Inflammatory macrophage (primary cell): ENCODE results near the gene EHD4.
A peak's percentile ranks its signal among the peaks of the same experiment; 100 is the strongest.

ENCODE experiments used
- DNase-seq, 2 donors: peaks; one replicate each; pipeline ENCODE4 v3.0.0-alpha.2; 2020 to 2022
- total RNA-seq, 18 experiments: gene quantifications; one replicate each; lab custom pipeline; 2026; ENCODE audit warnings: mixed read lengths in 6 of 18, inconsistent platforms in 2 of 18; lab: John Stamatoyannopoulos, UW

The EHD4 gene
- total RNA-seq = 107 to 317 (median 187) reads per million in 18 experiments

DNA sequence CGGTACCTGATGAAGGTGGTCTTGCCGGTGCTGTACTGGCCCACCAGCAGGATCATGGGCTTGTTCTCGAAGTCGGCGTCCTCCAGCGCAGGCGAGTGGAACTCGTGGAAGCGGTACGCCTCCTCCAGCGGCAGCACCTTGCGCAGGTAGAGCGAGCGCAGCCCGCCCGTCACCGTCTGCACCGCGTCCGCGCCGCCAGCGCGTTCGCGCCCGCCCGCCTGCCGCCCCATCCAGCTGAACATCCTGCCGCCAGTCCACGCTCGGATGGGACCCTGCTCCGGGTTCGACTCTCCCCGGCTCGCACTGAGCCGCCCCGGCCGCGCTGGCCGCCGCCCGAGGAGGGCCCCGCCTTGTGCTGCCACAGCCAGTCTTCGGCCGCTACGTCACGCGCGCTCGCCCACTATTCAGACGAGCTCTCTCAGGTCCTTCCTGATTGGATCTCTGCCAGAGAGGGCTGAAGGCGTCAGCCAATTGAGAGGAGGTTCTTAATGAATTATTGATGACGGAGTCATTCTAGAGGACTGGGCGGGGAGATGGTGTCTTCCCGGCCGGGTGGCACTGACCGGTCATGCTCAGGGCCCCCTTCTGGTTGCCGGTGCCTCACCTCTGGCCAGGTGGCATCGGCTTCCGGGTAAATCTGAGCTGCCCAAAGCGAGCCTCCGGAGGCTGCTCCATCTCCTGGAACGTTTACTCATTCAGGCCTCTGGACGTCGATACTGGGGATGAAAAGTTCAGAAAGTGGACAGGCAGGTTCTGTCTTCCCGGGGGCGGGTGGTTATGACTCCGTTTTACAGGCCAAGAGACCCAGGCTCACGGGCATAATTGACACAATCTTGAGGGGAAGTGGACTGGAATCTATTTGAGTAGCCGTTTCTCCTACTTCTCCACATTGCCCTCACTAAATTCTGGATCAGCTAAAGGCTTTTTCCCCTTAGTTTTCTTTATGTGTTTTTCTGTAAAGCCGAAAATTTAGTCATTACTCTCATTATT, at the start of gene EHD4:
TSS of gene EHD4 (minus strand) at position 305 of the 990 bp plus-strand sequence. CDS start at position 242, 63 bp downstream.
- peak; percentile 100 for DNase-seq

DNA sequence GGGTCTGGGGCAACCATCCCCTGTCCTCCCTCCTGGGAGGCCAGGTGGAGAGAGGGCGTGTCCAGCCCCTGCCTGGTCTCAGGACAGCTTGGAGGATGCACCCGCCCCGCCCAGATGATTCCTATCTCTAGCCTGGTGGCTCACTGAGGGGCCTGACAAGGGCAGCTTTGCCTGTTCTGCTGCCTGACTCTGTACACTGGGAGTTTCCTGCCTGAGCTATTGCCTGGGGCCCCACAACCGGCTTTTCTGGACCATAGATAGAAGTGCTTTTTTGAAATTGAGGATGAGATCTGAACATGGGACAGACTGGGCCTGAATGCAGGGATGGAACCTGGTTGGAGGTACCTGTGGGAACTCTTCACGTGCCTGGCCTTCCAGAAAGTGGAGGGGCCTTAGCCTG, 49.2 kb upstream of the EHD4 start:
- DNase-seq = no peak

DNA sequence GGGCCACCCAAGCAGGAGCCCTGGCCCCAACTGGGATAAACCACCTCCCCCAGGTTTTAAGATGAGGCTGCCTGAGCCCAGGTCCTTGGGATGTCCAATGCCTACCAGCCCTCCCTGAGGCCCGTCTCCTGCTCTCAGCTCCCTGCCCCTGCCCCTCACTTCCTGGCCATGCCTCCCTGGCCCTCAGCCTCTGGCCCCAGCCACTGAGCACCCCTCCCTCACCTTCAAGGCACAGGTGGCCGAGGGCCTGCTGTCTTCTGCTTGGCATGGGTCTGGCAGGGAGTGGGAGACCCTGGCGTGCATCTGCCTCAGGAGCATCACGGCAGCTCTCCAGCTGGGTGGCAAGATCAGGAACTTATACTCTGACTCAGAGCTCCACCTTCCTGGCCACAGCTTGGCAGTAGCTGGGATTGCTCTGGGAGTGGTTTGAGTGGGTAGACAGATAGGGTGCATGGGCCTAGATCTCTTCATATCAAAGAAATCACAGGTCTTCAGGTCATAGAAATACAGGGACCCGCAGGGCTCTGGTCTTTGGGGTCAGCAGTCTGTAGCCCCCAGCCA, 48.4 kb upstream of the EHD4 start, which contains the start of gene PLA2G4E:
TSS of gene PLA2G4E (minus strand) at position 330 of the 561 bp plus-strand sequence. CDS start at position 318, 12 bp downstream.
- no peak for DNase-seq

DNA sequence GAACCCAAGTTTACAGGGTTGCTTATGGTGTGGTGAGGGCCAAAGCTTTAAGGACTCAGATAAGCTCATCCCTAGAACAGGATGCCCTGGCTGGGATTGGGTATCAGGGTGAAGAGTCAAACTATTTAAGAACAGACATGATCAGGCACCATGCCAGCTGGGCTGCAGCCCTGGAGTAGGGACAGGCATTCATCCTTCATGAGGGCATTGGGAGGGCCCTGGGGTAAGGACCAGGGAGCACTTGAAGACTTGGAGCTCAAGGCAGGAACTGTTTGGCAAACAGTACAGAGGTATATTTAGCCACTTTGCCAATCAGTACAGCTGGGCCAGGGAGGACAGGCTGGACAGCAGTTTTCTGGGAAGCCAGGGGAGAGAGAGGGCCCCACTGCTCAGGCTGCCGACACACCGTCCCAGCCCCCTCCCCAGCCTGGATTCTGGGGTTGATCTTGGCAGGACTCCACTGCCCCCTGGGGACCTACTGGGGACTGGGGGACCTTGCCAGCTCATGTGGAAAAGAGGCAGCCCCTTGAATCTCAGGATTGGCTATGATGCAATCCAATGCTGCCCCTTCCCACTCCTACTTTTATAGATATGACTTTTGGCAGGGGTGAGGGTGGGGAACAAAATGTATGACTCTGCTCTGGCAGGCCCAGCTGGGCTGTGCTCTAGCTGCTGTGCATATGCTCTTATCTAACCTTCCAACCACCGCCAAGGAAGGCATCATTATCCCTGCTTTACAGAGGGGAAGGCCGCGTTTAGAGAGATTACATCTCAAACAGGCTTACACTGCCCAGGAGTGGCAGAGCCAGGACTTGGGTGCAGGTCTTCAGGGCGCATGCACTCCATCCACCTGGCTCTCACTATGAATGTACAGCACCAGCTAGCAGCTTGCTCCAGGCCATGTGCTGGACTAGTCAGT, 46.2 kb upstream of the EHD4 start:
- no peak for DNase-seq

DNA sequence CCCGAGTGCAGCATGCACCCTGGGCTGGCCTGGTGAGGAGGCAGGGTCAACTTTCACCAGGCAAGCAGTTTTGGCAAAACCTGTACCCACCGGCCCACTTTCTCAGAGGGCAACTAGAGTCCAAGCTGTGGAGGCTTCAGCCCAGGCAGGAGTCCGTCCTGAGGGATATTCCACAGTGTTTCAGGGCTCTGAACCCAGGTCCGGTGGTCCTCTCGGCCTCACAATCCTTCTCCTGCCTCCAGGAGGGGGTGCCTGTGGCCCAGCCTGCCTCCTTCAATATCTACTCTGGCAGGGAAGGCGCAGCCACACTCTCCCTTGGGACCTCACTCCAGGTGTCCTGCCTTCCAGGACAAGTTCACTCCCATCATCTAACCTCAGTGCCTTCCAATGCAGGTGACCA, 44.6 kb upstream of the EHD4 start:
- DNase-seq = no peak

DNA sequence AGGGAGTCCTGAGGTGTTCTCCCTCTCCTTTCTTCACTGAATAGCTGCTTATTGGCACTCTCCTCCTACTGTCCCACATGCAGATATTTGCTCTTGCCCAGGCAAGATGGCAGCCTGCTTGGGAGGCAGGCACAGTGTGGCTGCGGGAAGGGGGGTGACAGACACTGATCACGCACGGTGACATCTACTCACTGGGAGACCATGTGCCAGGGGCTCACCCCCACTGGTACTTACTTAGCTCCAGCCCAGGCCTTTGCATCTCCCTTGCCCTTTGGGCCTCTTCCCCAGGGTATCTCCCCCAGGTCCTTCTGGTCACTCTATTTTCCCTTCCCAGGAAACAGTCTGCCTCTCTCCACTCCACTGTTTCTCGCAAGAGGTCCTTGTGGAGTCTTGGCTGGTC, 42.0 kb upstream of the EHD4 start:
- no peak for DNase-seq

GRCh38 chr15:42012928-42013482, 40.6 kb upstream of the EHD4 start:
- no peak for DNase-seq

DNA sequence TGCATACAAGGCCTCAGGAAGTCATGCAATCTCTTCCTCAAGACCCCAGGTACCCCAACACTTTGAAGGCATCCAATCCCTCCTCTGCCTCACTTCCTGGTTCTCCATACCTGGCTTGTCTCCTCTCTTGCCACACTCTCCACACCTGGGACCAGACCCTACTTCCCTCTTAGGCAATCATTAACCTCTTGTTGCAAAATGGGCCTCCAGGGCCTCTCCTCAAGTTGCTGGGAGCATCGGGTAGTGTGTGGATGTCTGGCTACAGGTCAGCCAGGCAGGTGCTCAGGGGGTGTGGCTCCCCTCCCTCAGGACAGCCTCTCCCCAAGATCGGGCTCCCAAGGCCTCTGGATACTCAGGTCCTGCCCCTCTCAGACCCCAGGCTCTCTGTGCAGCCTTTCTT, 39.9 kb upstream of the EHD4 start:
- DNase-seq = no peak

- DNase-seq = no peak
Observed at GRCh38 chr15:42011074-42011473, 38.7 kb upstream of the EHD4 start.

- DNase-seq = peak; percentile 26 to 63
Observed at GRCh38 chr15:42010434-42010833, 38.1 kb upstream of the EHD4 start.

DNA sequence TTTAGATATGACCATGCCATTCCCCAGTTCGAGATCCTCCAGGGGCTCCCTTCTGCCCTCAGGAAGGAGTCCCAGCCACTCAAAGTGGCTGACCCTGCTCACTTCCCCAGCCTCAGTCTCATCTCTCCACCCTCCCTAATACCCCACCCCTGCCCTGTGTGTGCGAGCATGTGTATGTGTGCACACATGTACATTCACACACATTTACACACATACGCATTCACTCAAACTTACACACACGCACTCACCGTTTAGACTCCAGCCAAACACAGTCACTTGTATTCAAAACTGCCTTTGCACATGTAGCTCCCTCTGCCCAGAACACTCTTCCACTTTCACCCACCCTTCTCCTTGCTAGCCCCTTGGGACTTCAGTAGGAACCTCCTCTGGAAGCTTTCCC, 37.1 kb upstream of the EHD4 start:
- no peak for DNase-seq

- DNase-seq = no peak
Observed at GRCh38 chr15:42009022-42009421, 36.7 kb upstream of the EHD4 start.

DNA sequence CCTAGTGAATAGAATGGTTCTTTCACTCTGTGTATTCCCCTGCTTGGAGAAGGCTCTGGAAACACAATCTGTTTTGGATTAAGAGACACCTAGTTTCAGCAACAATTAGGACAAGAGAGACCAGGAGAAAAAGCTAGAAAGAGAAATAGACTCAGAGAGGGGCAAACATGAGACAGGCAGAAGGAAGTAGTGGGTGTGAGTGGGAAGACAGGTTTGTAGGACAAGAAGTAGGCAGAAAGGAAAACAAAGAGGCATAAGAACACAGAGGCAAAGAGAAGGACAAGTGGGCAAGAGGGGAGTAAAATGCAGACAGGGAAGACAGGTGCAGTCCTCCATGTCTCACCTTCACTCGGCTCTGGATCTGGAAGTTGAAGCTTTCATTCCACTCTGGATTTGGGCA, 35.0 kb upstream of the EHD4 start:
- no peak for DNase-seq

DNA sequence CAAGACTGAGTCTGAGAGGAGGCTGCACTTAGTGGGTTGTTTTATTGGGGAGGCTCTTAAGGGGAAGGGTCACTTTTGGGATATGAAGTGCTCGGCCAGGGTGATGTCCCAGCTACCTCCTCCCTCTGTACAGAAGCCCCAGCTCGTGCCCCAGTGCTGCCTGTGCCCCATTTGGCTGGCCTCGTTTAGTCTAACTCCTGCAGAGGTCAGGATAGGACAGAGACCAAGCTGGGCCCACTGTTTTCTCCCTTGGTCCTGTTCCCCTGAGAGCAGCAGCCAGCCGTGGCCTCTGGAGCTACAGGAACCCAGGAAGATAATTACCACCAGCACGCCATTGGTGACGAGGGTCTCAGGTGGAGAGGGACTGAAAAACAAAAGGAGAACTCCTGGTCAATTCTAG, 30.0 kb upstream of the EHD4 start:
- no peak for DNase-seq

DNA sequence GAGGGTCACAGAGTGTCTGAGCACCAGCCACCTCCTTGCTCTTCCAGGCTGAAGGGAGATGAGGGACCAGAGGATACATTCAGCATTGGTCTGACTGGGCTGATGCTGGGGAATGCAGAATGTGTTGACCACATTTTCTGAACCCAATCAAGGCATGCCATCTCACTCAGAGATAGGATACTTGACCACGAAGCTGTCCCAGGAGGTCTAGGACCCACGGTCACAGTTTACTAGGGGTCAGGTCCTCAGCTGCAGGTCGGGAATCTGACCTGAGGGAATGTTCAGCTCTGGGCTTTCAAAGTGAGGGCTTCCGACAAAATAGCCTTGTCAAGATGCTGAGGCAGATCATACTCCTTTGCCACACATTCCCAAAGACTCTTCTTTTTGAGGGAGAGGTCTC, 28.9 kb upstream of the EHD4 start:
- no peak for DNase-seq

DNA sequence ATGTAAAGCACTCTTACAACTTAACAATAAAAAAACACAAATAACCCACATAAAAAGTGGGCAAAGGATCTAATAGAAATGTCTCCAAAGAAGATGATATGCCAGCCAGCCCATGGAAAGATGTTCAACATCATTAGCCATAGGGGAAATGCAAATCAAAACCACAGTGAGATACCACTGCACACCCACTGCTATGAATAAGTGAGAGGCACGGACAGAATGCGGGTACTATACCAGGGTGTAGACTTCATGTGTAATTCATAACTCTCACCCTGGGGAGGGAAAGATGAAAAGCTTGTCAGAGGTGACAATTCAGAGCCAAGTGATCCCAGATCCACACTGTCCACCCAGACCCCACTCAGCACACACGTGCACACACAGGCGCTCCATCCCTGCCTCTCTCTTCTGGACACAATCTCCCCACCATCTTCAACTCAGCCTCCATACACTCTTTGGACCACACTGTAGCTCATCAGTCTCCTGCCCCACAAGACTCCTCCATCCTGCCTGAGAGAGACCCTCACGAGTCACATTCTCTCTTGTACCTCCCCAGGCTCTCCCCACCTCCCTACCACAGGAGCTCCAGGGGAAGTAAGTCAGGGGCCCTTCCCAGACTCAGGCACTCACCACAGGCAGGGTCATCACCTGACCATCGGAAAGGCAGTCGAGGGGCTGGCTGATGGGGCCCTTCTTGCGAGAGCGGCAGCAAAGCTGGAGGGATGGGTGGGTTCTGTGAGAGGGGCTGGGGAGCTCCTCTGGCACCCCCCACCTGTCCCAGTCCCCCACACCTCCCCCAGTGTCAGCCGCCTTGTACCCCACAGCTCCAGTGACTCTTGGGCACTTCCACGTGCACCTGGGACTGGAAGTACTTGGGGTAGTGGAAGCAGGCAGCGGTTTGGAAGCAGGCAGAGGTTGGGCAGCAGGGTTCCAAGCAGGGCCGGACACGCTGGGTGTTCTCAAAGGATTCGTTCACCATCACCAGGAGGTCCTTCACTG, 27.2 kb upstream of the EHD4 start:
- no peak for DNase-seq

GRCh38 chr15:41997845-41998244, 25.5 kb upstream of the EHD4 start:
- DNase-seq = no peak

DNA sequence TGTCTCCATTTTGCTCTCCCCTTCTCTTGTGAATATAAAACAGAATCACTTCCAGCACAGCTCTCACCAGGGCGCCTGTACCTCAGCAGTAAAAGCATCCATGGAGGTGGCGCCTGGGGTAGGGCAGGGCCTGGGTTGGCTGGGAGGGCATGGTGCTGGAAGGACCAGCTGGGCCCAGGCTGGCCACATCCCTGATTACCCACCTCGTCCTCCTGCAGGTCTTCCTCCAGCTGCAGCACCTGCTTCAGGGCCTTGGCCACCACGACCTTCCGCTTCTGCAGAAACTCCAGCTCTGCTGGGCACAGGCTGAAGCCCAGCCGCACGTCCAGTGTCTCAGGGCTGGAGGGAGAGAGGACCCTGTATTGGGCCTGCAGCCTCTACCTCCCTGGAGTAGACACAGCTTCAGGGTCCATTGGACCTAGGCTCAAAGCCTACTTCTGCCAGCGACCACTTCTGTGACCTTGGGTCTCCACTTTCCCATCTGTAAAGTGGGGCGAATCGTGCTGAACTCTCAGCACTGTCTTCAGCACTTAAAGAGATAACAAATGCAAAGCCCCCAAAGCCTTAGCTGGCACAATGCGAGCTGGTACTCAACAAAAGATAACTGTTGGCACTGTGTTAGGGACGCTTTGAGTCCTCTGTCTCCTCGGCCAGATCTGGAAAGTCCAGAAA, 24.7 kb upstream of the EHD4 start:
- no peak for DNase-seq

GRCh38 chr15:41996376-41996775, 24.0 kb upstream of the EHD4 start:
- DNase-seq = no peak

DNA sequence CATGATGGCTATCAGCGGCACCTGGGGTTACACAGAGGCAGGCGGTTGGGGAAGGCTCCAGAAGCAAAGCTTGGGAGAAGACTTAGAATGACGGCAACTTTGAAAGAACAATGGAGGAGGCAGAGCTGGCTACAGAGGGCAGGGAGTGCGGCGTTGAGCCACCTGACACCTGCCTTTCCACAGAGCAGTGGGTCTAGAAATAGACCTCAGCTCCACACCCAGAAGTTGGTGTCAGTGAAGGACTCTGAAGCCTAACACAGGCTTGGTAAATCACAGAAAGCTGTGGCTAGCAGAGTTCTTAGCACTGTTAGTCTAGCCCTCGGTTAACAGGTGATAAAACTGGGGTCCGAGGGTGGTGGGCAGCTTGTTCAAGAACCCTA, 23.1 kb upstream of the EHD4 start:
- no peak for DNase-seq
